SIG-M5 treated with dmso at 0.1 percent for 504 hours (cell line): ENCODE results near the gene HIP1.
A peak's percentile ranks its signal among the peaks of the same experiment; 100 is the strongest.
"Not testable (repeated sequence)": the region's sequence is repeated elsewhere in the genome, so short reads cannot be mapped to it uniquely, and the experiment has no call there.

ENCODE experiments used
- DNase-seq: peaks from one replicate; lab custom pipeline; 2025; ENCODE audit not compliant: unreplicated experiment; lab: John Stamatoyannopoulos, UW

The HIP1 gene

DNA sequence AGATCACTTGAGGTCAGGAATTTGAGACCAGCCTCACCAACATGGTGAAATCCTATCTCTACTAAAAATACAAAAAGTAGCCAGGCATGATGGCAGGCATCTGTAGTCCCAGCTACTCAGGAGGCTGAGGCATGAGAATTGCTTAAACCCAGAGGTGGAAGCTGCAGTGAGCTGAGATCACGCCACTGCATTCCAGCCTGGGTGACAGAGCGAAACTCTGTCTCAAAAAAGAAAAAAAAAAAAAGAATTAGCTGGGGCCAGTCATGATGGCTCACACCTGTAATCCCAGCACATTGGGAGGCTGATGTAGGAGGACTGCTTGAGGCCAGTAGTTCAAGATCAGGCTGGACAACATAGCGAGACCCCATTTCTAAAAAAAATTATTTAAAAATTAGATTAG lies 21.0 kb downstream of the HIP1 start:
- DNase-seq: not testable (repeated sequence)

GRCh38 chr7:75716992-75717626 lies 21.6 kb downstream of the HIP1 start:
- no peak for DNase-seq

DNA sequence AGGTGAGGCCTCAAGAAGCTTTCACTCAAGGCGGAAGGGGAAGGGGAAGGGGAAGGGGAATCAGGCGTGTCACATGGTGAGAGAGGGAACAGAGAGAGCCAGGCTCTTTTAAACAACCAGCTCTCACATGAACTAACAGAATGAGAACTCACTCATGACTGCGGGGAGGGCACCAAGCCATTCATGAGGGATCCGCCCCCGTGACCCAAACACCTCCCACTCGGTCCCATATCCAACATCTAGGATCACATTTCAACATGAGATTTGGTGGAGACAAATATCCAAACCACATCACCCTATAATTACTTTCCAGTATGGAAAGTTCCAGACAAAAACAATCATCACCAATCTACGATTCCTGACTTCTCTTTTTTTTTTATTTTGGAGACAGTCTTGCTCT lies 22.9 kb downstream of the HIP1 start:
- no peak for DNase-seq

DNA sequence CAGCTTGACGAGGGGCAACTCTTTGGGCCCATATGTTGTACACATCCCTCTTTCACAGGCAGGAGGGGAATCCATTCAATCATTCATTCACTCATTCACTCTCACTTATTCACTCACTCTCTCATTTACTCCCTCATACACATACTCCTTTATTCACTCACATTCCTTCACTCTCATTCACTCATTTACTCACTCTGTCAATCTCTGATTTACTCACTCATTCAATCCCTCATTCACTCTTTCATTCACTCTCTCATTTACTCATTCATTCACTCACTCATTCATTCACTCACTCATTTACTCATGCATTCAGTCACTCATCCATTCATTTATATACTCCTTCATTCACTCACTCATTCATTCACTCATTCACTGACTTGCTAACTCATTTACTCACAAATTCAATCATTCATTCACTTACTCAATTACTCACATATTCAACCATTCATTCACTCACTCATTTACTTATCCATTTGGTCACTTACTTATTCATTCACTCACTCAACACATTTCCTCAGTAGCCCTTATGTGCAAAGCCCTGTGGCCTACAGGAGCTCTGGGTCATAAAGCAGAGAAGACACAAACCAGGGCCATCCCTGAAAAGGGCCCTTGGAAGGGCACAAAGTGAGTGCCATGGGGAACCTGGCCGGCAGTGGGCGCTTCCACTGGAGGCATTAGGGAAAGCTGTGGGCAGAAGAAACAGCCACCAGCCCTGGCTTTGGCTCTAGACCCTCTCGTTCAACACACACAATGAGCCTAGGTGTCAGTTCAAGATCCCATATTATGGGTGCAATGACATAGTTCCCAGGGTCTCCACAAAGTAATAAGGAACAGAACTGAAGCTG lies 26.0 kb downstream of the HIP1 start:
- no peak for DNase-seq

- DNase-seq: peak; percentile 84
Measured at GRCh38 chr7:75711656-75712514, 26.9 kb downstream of the HIP1 start.

DNA sequence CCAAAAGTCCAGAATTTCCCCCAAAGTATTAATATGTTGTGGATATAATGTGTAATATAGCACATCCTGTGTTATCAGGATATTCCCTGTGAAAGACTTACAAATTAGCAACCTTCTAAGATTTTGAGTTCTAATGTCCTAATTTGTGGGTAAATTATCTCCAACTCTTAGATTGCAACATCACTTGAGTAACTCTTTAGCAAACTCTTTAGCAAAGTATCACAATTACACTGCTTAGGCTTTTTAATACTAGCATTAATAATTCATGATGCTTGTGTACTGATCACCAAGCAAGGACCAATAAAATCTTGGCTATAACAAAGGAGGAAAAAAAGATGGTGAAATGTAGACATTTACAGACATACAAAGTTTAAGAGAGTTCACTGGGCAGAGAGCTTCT lies 27.7 kb downstream of the HIP1 start:
- peak; percentile 17 for DNase-seq

- peak; percentile 30 for DNase-seq
Measured at GRCh38 chr7:75704928-75705327, 33.8 kb downstream of the HIP1 start.

DNA sequence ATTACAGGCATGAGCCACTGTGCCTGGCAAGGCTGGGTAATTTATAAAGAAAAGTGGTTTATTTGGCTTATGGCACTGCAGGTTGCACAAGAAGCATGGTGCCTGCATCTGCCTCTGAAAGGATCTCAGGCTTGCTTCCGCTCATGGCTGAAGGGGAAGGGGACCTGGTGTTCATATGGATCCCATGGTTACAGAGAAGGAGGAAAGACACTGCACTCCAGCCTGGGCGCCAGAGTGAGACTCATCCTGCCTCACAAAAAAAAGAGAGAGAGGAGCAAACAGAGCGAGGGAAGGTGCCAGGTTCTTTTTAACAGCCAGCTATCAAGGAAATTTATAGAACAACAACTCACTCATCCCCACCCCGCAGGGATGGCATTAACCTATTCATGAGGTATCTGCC lies 36.2 kb downstream of the HIP1 start:
- no peak for DNase-seq

DNA sequence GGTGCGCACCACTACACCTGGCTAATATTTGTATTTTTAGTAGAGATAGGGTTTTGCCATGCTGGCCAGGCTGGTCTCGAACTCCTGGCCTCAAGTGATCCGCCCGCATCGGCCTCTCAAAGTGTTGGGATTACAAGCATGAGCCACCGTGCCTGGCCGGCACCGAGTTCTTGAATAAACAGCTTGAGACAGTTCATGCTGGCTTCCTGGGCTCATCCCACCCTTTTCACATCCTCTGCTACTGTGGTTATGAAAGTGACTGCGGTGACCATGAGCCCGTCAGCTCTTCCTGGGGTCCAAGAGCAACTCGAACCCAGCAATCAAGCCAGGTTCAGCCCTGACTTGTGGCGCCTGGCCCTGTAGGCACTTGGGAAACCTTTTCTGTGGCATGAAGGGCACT lies 38.7 kb downstream of the HIP1 start:
- DNase-seq: no peak

DNA sequence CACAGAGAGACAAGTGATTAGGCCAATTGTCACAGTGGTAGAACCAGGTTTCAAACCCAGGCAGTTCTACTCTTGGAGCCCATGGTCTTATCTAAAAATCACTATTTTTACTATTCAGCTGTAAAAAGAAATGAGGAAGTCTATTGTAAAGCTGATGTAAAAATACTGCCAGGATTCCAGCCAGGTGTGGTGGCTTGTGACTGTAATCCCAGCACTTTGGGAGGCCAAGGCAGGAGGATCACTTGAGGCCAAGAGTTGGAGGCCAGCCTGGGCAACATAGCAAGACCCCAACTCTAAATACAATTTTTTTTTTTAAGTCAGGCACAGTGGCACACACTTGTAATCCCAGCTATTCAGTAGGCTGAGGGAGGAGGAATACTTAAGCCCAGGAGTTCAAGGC lies 40.4 kb downstream of the HIP1 start:
- DNase-seq: no peak

GRCh38 chr7:75696263-75697037 lies 42.3 kb downstream of the HIP1 start:
- DNase-seq: no peak

- no peak for DNase-seq
Measured at GRCh38 chr7:75694638-75695399, 43.9 kb downstream of the HIP1 start.

GRCh38 chr7:75693668-75694067 lies 45.1 kb downstream of the HIP1 start:
- DNase-seq: not testable (repeated sequence)

GRCh38 chr7:75691793-75692543 lies 46.8 kb downstream of the HIP1 start:
- DNase-seq: no peak

- DNase-seq: no peak
Measured at GRCh38 chr7:75690121-75690523, 48.6 kb downstream of the HIP1 start.

DNA sequence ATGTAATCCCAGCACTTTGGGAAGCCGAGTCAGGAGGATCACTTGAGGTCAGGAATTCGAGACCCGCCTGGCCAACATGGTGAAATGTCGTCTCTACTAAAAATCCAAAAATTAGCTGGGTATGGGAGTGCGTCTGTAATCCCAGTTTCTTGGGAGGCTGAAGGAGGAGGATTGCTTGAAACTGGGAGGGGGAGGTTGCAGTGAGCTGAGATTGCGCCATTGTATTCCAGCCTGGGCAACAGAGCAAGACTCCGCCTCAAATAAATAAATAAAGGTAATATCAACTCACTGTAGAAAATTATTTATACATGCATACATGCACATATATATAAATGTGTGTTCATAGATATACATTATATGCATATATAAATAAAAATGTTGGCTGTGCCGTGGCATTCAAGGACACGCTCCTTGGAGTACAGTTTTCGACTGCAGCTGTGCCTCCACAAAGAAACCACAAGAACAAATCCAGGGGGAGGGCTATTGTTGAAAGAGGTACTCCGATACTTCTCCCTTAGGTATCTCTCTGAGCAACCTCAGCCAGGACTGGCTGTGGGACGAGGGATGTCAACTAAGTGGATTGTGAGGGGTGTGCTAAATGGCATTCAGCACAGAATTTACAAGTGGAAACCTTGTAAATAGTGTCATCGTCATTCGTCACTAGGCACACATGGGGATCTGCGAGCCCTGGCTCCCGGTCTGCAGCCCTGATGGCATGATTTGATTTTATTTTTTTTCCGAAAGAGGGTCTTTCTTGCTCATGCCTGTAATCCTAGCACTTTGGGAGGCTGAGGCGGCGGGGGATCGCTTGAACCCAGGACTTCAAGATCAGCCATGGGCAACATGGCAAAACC lies 49.3 kb downstream of the HIP1 start:
- no peak for DNase-seq

GRCh38 chr7:75688200-75689136 lies 50.3 kb downstream of the HIP1 start:
- DNase-seq: no peak
